ENCODE measurements around the gene MAPK13.

Gene MAPK13

DNA sequence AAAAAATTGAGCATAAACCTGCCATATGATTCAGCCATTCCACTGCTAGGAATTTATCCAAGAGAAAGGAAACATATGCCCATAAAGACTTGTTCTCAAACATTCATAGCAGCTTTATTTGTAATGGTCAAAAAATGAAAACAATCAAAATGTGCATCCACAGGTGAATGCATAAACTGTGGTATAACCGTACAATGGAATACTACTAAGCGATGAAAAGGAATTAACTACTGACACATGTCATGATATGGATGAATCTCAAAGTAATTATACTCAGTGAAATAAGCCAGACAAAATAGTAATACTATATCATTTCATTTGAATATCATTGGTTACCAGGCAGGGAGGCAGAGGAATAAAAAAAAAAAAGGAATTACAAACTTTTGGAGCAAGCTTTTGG is 40.4 kb downstream of the MAPK13 start:
- Histone ChIP-seq H3K27ac (no peak overlapping the region), H4K20me1 (no peaks in the 10 kb centered on the region), H3K4me2 (no peak overlapping the region), H3K4me3 (no peak overlapping the region), H3K4me1 (no peaks in the 10 kb centered on the region), H3K9ac (no peak overlapping the region), H3K36me3 (no peaks in the 10 kb centered on the region), H3K27me3 (no peaks in the 10 kb centered on the region), H3K9me3 (peaks cover 3% of the 10 kb centered on the region; the same call in 1 of the 2 replicates)
- no peak for TF ChIP-seq Cebpa-rat (IDR thresholded peaks at IDR 0.05)

DNA sequence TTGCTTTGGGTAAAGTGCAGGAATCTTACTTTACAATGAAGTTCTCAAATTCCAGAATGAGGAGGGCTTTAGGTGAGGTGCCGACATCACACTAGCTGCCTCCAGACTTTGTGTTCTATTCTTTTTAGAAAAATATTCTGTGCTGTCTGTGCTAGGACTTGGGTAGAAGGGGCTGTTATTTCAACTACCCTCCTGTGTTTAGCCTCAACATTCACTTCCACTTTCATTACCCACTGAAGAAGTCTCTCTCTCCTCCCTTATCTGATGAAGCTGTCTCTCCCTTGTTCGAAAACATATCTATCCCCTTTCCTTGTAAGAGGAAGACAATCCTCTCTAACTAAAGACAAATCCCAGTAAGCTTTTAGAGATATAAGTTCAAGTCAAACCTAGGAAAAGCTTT is 41.3 kb downstream of the MAPK13 start:
- H3K27ac ChIP-seq = no peak overlapping the region
- 0 out of 2 replicates have a peak, but pooled peaks cover under 1% of the 10 kb centered on the region for H3K9me3 ChIP-seq
- no peak overlapping the region for H3K4me3 ChIP-seq
- H3K4me1 ChIP-seq = no peaks in the 10 kb centered on the region
- H3K27me3 ChIP-seq = no peaks in the 10 kb centered on the region
- H3K9ac ChIP-seq = no peak overlapping the region
- H3K36me3 ChIP-seq = no peaks in the 10 kb centered on the region
- TF ChIP-seq Cebpa-rat (IDR thresholded peaks at IDR 0.05) = no peak
- no peaks in the 10 kb centered on the region for H4K20me1 ChIP-seq
- no peak overlapping the region for H3K4me2 ChIP-seq

DNA sequence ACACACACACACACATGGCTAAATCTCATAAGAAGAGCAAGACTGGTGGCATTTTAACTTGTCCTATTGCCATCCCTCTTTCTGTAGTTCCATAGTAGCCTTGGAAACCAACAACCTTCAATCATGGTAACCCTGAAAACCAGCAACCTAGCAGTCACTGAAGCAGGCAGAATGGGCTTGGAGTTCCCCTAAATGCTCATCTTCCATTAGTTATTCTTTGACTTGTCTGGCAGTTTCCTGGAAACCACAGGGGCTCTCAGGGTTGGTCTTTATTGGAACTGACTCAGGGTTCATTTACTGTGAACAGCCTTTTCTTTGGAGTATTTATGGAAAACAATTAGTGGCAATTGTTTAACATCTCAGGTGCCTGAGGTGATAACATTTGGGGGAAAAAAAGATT is 46.9 kb downstream of the MAPK13 start:
- Histone ChIP-seq H3K27me3 (no peaks in the 10 kb centered on the region), H4K20me1 (no peaks in the 10 kb centered on the region), H3K4me2 (no peak overlapping the region), H3K27ac (no peak overlapping the region), H3K9ac (no peak overlapping the region), H3K36me3 (no peaks in the 10 kb centered on the region), H3K4me1 (no peaks in the 10 kb centered on the region), H3K9me3 (peaks cover 29% of the 10 kb centered on the region), H3K4me3 (no peak overlapping the region)
- no peak for TF ChIP-seq Cebpa-rat (IDR thresholded peaks at IDR 0.05)

DNA sequence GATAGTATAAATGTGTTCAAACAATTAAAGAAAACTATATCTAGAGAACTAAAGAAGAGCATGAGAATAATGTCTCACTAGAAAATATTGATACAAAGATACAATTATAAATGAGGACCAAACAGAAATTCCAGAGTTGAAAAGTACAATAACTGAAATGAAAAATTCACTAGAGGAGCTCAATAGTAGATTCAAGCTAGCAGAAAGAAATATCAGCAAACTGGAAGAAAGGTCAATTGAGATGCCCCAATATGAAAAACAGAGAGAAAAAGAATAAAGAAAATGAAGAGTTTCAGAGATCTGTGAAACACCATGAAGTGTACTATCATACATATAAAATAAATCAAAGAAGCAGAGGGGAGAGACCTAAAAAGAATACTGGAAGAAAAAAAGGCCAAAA is 48.2 kb downstream of the MAPK13 start:
- H3K27me3 ChIP-seq = no peaks in the 10 kb centered on the region
- no peak overlapping the region for H3K4me3 ChIP-seq
- no peaks in the 10 kb centered on the region for H3K36me3 ChIP-seq
- no peaks in the 10 kb centered on the region for H4K20me1 ChIP-seq
- no peaks in the 10 kb centered on the region for H3K4me1 ChIP-seq
- no peak overlapping the region for H3K27ac ChIP-seq
- no peak overlapping the region for H3K9ac ChIP-seq
- no peak for TF ChIP-seq Cebpa-rat (IDR thresholded peaks at IDR 0.05)
- peaks cover 40% of the 10 kb centered on the region for H3K9me3 ChIP-seq
- no peak overlapping the region for H3K4me2 ChIP-seq

DNA sequence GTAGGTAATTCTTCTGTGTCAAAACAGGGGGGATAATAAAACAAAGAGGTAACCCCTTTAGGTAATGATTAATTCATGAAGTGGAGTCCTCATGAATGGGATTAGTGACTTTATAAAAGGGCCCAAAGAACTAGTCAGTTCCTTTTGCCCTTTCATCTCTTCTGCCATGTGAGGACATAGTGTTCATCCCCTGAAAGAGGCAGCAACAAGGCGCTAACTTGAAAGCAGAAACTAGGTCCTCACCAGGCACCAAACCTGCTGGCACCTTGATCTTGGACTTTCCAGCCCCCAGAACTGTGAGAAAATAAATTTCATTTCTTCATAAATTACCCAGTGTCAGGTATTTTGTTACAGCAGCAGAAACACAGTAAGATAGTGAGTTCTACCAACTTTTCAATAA is 49.8 kb downstream of the MAPK13 start:
- Histone ChIP-seq H3K27me3 (no peaks in the 10 kb centered on the region), H3K9ac (no peak overlapping the region), H3K36me3 (no peaks in the 10 kb centered on the region), H3K4me2 (no peak overlapping the region), H3K9me3 (peaks cover 40% of the 10 kb centered on the region), H3K4me3 (no peak overlapping the region), H3K4me1 (no peaks in the 10 kb centered on the region), H4K20me1 (no peaks in the 10 kb centered on the region), H3K27ac (no peak overlapping the region)
- TF ChIP-seq Cebpa-rat (IDR thresholded peaks at IDR 0.05) = no peak

DNA sequence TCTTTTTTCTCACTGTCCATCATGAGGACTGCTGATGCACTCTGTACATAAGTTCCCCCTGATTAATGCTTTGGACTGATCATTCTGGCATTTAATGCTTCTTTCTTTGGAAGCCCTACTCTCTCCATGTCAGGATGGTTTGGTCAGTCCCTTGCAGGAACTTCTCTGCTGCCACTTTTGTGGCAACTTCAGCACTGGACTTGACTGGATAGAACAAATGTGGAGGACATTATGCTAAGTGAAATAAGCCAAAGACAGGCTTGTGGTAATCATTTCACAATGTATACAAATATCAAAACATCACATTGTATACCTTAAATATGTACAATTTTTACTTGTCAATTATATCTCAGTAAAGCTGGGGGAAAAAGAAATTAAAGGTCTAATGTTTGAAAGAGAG is 54.0 kb downstream of the MAPK13 start:
- no peak overlapping the region for H3K4me3 ChIP-seq
- no peaks in the 10 kb centered on the region for H4K20me1 ChIP-seq
- no peak overlapping the region for H3K27ac ChIP-seq
- H3K4me2 ChIP-seq = no peak overlapping the region
- no peaks in the 10 kb centered on the region for H3K36me3 ChIP-seq
- H3K9ac ChIP-seq = no peak overlapping the region
- H3K9me3 ChIP-seq = peaks cover 14% of the 10 kb centered on the region
- no peaks in the 10 kb centered on the region for H3K4me1 ChIP-seq
- TF ChIP-seq Cebpa-rat (IDR thresholded peaks at IDR 0.05) = no peak
- H3K27me3 ChIP-seq = no peaks in the 10 kb centered on the region

DNA sequence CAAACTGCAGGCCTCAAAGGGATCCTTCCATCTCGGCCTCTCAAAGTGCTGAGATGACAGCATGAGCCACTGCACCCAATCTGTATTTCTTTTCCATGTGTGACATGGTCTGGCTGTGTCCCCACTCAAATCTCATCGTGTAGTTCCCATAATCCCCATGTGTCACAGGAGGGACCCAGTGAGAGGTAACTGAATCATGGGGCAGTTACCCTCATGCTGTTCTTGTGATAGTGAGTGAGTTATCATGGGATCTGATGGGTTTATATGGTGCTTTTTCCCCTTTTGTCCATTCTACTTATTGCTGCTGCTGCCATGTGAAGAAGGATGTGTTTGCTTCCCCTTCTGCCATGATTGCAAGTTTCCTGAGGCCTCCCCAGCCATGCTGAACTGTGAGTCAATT is 55.9 kb downstream of the MAPK13 start:
- H3K4me1 ChIP-seq = no peaks in the 10 kb centered on the region
- no peaks in the 10 kb centered on the region for H3K36me3 ChIP-seq
- no peaks in the 10 kb centered on the region for H4K20me1 ChIP-seq
- H3K27me3 ChIP-seq = no peaks in the 10 kb centered on the region
- H3K27ac ChIP-seq = no peak overlapping the region
- H3K4me3 ChIP-seq = no peak overlapping the region
- TF ChIP-seq Cebpa-rat (IDR thresholded peaks at IDR 0.05) = no peak
- peaks cover 11% of the 10 kb centered on the region for H3K9me3 ChIP-seq
- no peak overlapping the region for H3K4me2 ChIP-seq
- H3K9ac ChIP-seq = no peak overlapping the region

DNA sequence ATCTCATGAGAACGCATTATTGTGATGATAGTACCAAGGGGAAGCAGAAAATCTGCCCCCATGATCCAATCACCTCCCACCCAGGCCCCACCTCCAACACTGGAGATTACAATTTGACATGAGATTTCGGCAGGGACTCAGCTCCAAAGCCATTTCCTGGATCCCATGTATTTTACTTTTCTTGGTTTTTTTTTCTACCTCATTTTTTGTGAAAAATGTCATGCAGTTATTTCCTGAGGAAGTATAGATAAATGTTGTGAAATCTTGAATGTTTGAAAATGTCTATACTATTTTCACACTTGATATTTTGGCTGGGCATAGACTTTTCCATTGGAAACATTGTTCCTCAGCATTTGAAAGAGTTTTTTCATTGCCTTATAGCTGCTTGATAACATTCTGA is 57.1 kb downstream of the MAPK13 start:
- Histone ChIP-seq H3K36me3 (no peaks in the 10 kb centered on the region), H3K27me3 (no peaks in the 10 kb centered on the region), H3K9ac (no peak overlapping the region), H3K4me3 (no peak overlapping the region), H3K4me1 (no peaks in the 10 kb centered on the region), H4K20me1 (no peaks in the 10 kb centered on the region), H3K27ac (no peak overlapping the region), H3K9me3 (peaks cover 7% of the 10 kb centered on the region), H3K4me2 (no peak overlapping the region)
- TF ChIP-seq Cebpa-rat (IDR thresholded peaks at IDR 0.05) = no peak
